ENCODE results near the gene SEPTIN8.
A peak's percentile ranks its signal among the peaks of the same experiment; 100 is the strongest.
"Not testable (repeated sequence)": the region's sequence is repeated elsewhere in the genome, so short reads cannot be mapped to it uniquely, and the experiment has no call there.

Gene SEPTIN8

DNA sequence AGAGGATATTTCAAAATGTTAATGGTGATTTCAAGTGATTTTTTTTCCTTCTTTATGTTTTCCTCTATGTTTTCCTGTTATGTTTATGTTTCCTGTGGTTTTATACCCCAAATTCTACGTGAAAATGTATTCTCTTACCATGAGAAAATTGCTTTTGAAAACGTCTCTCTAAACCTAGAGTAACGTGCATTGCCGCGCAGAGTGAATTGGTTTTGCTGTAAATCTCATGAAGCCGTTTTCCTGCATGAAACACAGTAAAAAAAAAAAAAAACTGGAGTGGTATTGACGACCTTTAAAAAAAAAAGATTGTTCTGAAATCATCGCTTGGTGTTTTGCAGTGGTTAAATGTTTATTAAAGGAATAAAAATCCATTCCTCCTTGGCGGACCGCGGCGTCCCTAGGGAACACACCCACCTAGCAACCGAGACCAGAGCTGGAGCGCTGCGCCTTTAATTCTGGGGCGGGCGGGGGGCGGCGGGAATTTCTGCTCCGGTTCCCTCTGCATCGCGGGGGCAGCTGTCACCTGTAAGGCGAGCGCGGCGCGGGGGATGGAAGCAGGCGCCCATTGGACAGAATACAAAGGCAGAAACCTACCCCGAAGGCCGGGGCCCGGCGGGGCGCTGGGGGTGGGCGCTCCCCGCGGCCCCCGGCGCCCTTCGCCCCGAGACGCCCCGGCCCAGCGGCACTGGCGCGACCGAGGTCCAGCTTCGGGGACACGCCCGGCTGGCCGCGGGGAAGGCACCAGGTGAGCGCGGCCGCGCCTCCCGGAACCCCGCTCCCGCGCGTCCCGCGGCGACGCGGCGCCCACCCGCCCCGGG lies 36.0 kb upstream of the SEPTIN8 start, which contains the start of gene SOWAHA:
SOWAHA (plus strand) TSS at position 522 of the 818 bp plus-strand sequence. CDS start 320 bp downstream, outside the sequence.
- DNase-seq (ENCODE audit: low spot score) = peak; percentile 33

- no peak for DNase-seq (ENCODE audit: low spot score)
These were observed 35.2 kb upstream of the SEPTIN8 start for GRCh38 chr5:132812123-132812765.

DNA sequence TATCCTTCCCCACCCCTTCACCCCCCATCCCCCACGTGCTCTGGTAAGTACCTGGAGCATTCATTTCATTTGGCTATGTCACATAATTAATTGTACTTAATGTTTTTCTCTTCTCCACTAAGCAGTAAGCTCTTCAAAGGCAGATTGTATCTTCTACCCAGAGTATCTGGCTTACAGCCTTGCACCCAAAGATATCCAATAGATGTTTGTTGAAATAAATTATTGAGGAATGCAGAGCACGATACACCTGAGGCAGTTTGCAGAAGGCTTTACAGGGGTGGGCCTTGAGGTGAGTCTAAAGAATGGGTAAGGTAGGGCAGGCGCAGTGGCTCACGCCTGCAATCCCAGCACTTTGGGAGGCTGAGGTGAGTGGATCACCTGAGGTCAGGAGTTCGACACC lies 33.6 kb upstream of the SEPTIN8 start:
- no peak for DNase-seq (ENCODE audit: low spot score)

DNA sequence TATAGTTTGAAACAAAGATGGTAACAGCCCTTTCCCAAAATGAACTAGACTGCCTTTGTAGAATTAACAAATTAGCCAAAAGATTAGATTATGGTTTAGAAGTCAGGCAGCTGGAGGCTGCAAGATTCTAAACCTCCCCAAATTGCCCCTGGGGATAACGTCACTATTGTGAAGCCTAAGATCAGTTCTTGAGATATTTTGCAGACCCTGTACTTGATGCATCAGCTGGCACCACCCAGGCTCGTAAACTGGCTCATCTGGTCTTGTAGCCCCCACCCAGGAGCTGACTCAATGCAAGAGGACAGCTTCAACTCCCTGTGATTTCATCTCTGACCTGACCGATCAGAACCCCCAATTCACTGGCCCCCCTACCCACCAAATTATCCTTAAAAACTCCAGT lies 31.8 kb upstream of the SEPTIN8 start:
- DNase-seq (ENCODE audit: low spot score) = no peak

DNA sequence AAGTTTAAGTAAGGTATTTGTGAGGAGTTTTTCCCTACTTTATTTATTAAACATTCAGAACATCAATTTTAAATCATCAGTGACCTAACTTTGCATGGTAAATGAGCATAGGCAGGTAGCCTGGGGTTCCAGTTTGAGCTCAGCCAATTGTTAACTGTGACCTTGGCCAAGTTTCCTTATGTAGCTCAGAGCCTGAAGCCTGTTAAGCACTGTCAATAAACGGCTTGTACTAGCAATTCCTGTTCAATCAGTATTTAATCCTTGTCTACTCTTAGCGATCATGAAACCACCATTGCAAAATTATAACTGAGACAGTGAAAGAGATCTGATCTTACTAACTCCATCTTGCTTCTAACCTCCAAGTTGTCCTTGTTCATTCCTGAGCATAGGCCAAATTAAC lies 31.4 kb upstream of the SEPTIN8 start:
- DNase-seq (ENCODE audit: low spot score) = no peak

GRCh38 chr5:132807163-132807838 lies 30.3 kb upstream of the SEPTIN8 start:
- no peak for DNase-seq (ENCODE audit: low spot score)

DNA sequence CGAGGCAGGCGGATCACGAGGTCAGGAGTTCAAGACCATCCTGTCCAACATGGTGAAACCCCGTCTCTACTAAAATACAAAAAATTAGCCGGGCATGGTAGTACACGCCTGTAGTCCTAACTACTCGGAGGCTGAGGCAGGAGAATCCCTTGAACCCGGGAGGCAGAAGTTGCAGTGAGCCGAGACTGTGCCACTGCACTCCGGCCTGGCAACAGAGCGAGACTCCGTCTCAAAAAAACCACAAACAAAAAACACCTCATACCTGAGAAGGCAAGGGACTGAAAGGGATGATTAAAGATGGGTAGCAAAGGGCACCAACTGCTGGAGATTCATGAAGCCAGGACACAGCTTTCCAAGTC lies 29.7 kb upstream of the SEPTIN8 start:
- not testable (repeated sequence) for DNase-seq (ENCODE audit: low spot score)

DNA sequence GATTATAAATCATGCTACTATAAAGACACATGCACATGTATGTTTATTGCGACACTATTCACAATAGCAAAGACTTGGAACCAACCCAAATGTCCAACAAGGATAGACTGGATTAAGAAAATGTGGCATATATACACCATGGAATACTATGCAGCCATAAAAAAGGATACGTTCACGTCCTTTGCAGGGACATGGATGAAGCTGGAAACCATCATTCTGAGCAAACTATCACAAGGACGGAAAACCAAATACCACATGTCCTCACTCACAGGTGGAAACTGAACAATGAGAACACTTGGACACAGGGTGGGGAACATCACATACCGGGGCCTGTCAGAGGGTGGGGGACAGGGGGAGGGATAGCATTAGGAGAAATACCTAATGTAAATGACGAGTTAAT lies 28.8 kb upstream of the SEPTIN8 start:
- DNase-seq (ENCODE audit: low spot score) = not testable (repeated sequence)

- DNase-seq (ENCODE audit: low spot score) = not testable (repeated sequence)
These were observed 27.2 kb upstream of the SEPTIN8 start for GRCh38 chr5:132804219-132804618.

DNA sequence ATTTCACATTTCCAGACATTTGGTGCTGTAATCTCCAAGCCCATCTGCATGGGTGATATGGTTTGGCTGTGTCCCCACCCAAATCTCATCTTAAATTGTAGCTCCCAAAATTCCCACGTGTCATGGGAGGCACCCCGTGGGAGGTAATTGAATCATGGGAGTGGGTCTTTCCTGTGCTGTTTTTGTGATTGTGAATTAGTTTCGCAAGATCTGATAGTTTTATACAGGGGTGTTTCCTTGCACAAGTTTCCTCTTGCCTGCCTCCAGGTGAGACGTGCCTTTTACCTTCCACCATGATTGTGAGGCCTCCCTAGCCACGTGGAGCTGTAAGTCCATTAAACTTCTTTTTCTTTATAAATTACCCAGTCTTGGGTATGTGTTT lies 25.6 kb upstream of the SEPTIN8 start:
- DNase-seq (ENCODE audit: low spot score) = not testable (repeated sequence)

DNA sequence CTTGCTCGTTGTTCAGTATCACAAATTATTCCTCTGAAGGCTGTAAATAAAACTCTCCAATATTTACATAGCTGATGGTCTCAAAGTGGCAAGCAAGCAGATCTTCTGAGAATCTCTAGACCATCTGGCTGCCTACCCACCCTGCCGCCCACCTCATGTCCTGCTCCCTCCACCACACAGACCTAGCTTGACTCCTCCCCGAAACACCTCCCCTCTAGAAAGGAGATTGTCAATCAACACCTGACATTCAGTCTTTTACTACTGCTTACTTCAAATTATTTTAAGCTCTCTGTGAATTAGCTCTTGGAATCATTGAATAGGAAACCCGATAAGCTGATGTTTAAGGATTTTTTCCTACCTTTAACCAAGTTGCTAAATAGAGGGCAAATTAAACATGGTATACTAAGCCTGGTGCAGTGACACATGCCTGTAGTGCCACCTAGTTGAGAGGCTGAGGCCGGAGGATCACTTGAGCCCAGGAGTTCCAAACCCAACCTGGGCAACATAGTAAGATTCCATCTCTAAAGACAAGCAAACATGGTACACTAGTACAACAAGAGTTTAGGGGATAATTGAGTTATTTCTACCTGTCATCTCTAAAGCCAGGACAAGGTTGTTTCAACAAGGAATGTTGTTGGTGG lies 25.1 kb upstream of the SEPTIN8 start:
- DNase-seq (ENCODE audit: low spot score) = no peak

DNA sequence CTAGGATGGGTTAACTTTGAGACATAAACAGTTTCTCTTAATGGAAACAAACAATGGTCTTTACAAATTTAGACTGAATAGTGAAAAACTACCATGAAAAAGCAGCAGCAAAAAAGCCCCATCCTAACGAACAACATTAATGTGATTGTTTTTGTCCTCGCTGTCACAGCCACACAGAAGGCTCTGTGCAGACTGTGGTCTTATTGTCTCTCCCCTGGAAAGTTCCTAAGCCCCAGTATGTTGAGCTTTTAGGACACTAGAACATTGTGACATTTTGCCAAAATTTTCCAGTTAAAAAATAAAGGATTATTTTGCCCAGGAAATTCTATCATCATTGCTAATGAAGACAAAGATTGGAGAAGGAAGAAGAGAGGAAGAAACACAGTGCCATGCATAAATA lies 23.5 kb upstream of the SEPTIN8 start:
- DNase-seq (ENCODE audit: low spot score) = no peak

DNA sequence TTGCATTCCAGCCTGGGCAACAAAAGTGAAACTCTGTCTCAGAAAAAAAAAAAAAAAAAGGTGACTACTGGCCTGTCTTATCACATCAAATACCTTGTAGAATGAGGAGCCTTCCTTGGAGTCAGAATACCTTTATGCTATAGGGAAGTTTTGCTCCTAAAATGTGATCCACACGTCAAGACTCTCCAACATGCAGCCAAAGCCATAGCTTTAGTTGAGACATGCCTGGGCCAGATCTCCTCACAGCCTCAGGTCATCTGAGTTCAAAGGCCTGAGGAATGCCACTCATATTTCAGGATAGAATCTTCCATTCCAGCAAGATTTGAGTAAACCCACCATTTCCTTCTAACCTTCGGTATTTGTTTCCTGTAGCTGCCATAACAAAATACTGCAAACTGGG lies 22.4 kb upstream of the SEPTIN8 start:
- DNase-seq (ENCODE audit: low spot score) = no peak

DNA sequence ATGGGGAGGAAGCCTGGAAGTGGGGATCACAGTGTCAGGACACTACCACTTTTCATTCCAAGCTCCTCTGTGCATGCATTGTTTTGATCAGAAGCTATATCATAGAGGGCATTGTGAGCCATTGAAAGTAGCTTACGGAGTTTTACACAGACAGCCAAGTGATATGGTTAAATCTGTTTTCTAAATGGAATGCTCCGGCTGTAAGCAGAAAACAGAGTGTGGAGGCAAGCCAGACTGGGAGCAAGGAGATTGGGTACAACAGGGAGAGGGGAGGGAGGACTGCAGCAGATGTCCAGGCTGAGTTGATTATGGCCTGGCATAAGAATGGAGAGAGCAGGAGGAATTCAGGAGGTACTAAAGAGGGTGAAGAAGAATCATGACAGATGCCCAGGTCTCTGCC lies 20.6 kb upstream of the SEPTIN8 start:
- no peak for DNase-seq (ENCODE audit: low spot score)

GRCh38 chr5:132791026-132791425 lies 14.0 kb upstream of the SEPTIN8 start:
- no peak for DNase-seq (ENCODE audit: low spot score)

DNA sequence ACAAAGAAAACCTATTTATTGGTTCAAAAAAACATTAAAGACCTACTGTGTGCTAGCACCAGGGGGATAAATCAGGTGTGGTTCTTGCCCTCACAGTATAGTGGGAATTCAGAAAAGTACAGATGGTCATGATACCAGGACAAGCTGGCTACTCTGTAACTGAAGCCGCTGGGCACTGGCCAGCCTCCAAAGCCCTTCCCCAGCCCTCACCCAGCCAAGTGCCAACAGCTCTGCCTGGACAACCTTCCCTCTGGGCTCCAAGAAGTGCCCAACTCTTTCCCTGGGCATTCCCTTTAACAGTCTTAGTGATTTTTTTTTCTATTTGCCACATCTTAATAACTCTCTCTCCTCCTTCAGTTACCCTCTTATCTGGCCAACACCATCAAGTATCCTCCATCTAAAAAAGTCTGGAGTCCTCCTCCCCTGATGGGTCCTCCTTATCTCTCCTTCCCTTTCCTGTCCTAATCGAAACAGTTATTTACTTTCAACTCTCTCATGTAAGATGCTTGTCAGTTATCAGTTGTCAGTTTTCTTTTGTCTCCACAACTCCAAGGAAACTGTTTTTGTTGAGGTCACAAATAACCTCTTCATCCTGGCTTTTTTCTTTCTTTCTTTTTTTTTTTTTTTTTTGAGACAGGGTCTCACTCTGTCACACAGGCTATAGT lies 13.3 kb upstream of the SEPTIN8 start:
- DNase-seq (ENCODE audit: low spot score) = no peak

GRCh38 chr5:132788990-132789886 lies 12.2 kb upstream of the SEPTIN8 start:
- DNase-seq (ENCODE audit: low spot score) = no peak

DNA sequence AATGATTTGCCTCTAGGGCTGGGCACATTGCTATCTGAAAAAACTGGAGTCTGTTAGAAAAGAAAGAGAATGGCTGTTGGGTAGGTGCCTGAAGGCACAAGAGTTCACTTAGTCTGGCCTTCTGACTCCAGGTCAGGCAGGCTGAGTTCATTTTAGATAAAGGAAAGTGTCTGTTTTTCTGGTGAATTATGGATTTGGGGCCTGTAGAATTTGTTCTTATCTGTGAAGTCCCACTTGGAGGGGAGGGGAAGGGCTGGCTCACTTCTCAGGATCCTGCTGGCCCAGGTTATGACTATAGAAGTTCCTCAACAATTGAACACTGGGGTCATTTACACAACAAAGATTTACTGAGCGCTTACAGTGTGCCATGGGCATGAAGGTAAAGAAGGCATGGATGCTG lies 11.5 kb upstream of the SEPTIN8 start:
- DNase-seq (ENCODE audit: low spot score) = no peak

DNA sequence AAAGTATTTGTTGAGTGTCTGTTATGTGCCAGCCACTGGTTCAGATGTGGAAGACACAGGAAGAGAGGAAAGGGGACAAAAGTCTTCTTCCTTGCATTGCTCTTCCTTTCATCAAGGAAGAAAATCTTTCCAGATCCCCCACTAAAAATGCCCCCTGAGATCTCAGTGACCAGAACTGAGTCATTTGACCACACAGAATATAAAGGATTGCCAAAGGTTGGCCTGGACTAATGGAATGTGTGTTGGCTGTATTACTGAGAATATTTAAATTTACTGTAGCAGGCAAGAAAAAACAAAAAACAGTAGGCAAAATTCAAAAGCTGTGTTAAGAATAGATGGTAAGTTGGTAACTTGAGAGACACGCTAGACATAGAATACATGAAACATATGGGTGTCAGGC lies 10.0 kb upstream of the SEPTIN8 start:
- no peak for DNase-seq (ENCODE audit: low spot score)

DNA sequence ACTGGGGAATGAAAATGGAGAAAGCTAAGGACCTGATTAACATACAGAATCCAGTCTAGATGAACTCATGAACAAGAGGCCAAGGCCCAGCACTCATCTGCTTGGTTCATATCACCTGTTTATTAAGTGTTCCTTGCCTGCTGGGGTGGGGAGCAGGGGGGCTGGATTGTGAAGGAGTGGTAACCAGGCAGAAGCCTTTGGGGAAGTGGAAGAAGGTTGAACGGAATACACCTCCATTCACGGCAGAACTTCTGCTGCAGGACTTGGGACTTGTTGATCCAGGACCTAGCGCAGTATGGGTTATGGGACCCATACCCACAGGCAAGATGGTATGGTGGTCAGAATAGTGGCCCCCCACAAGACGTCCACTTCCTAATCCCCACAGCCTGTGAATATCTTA lies 8.8 kb upstream of the SEPTIN8 start:
- DNase-seq (ENCODE audit: low spot score) = no peak

GRCh38 chr5:132785365-132785764 lies 8.3 kb upstream of the SEPTIN8 start:
- DNase-seq (ENCODE audit: low spot score) = no peak

Measured in germinal center (tissue), 1 donor.